Osteoblast (primary cell): ENCODE data around the gene CHCHD3. TPM values are rescaled to one million over a fixed set of nuclear protein-coding genes. Genes with fewer than 3 reads are reported as not detected.
A peak's percentile ranks its signal among the peaks of the same experiment; 100 is the strongest.

Experiments
- DNase-seq: peaks from one replicate; pipeline ENCODE4 v3.0.0; 2011; ENCODE audit warnings: low spot score, mixed read lengths; ENCODE audit not compliant: insufficient read length; ENCODE audit errors: missing footprints
- H2AFZ ChIP-seq: 2 replicates; pipeline ENCODE4 v1.6.0; 2011; ENCODE audit warnings: mild to moderate bottlenecking, low read length
- H3K27ac ChIP-seq: 2 replicates; pipeline ENCODE4 v1.5.1; 2011; ENCODE audit warnings: mild to moderate bottlenecking, low read depth, low read length, moderate library complexity
- H3K27me3 ChIP-seq: 2 replicates; pipeline ENCODE4 v1.6.0; 2012; ENCODE audit warnings: mild to moderate bottlenecking, control low read depth, inconsistent platforms, low read length, moderate library complexity; ENCODE audit not compliant: insufficient read depth
- H3K36me3 ChIP-seq: 2 replicates; pipeline ENCODE4 v1.5.1; 2011; ENCODE audit warnings: mild to moderate bottlenecking, low read length, control low read depth, moderate library complexity; ENCODE audit not compliant: insufficient read depth
- H3K4me1 ChIP-seq: 2 replicates; pipeline ENCODE4 v1.5.1; 2011; ENCODE audit warnings: mild to moderate bottlenecking, low read length, control low read depth, moderate library complexity; ENCODE audit not compliant: insufficient read depth
- H3K4me2 ChIP-seq: 2 replicates; pipeline ENCODE4 v1.6.0; 2011; ENCODE audit warnings: mild to moderate bottlenecking, low read length; ENCODE audit not compliant: insufficient read depth
- H3K4me3 ChIP-seq: fragments of 200-600 bp; sonication (generic); 3 replicates; pipeline ENCODE4 v1.5.1; 2012; ENCODE audit warnings: mild to moderate bottlenecking, low read length, inconsistent platforms; ENCODE audit not compliant: insufficient read depth
- H3K79me2 ChIP-seq: 2 replicates; pipeline ENCODE4 v1.6.0; 2012; ENCODE audit warnings: mild to moderate bottlenecking, low read length, control low read depth, inconsistent platforms; ENCODE audit not compliant: insufficient read depth
- H3K9me3 ChIP-seq: 2 replicates; pipeline ENCODE4 v1.5.1; 2011; ENCODE audit warnings: low read depth, low read length, control low read depth
- H4K20me1 ChIP-seq: 2 replicates; pipeline ENCODE4 v1.6.0; 2012; ENCODE audit warnings: mild to moderate bottlenecking, low read length, control low read depth; ENCODE audit not compliant: insufficient read depth
- total RNA-seq: library from RNA; depleted of rRNA; stranded (reverse); fragments of >200 nt; gene quantifications from 2 replicates; pipeline ENCODE4 v1.2.3, GENCODE V29; 2012
- TF ChIP-seq, protein P1 (sequence below): IDR thresholded peaks from 2 replicates; pipeline ENCODE4 v1.5.1; 2011; ENCODE audit warnings: mild to moderate bottlenecking, low read depth, low read length, moderate library complexity; ENCODE audit errors: extremely low read depth

Gene CHCHD3
- total RNA-seq, 1 donor = 89.8 TPM

DNA sequence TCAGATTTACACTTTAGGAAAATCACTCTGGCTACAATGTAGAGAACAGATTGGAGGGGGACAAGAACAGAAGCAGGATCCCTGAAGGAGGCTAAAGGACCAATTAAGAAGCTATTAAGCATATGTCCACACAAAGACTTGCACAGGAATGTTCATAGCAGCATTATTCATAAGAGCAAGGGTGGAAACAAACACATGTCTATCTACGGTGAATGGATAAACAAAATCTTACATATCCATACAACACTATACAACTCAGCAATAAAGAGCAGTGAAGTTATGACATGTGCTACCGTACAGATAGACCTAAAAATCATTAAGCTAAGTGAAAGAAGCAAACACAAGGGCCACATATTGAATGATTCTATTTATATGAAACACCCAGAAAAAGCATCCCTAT, 10.4 kb downstream of the CHCHD3 start:
- no peak overlapping the region for H3K27ac ChIP-seq
- peaks cover 71% of the 10 kb centered on the region for H3K79me2 ChIP-seq

GRCh38 chr7:133070562-133070961, 11.3 kb downstream of the CHCHD3 start:
- peak; percentile 44 for DNase-seq
- Histone ChIP-seq H3K9me3 (no peaks in the 10 kb centered on the region), H3K27ac (no peak overlapping the region), H3K79me2 (peaks cover 71% of the 10 kb centered on the region), H3K27me3 (no peaks in the 10 kb centered on the region), H4K20me1 (peaks cover 11% of the 10 kb centered on the region), H3K4me3 (no peak overlapping the region), H3K4me1 (no peaks in the 10 kb centered on the region), H2AFZ (no peak overlapping the region), H3K4me2 (no peak overlapping the region), H3K36me3 (peaks cover 12% of the 10 kb centered on the region)
- TF ChIP-seq, protein P1, sequence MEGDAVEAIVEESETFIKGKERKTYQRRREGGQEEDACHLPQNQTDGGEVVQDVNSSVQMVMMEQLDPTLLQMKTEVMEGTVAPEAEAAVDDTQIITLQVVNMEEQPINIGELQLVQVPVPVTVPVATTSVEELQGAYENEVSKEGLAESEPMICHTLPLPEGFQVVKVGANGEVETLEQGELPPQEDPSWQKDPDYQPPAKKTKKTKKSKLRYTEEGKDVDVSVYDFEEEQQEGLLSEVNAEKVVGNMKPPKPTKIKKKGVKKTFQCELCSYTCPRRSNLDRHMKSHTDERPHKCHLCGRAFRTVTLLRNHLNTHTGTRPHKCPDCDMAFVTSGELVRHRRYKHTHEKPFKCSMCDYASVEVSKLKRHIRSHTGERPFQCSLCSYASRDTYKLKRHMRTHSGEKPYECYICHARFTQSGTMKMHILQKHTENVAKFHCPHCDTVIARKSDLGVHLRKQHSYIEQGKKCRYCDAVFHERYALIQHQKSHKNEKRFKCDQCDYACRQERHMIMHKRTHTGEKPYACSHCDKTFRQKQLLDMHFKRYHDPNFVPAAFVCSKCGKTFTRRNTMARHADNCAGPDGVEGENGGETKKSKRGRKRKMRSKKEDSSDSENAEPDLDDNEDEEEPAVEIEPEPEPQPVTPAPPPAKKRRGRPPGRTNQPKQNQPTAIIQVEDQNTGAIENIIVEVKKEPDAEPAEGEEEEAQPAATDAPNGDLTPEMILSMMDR = no peak

More for the DNA sequence above, 10.4 kb downstream of the CHCHD3 start:
- no peaks in the 10 kb centered on the region for H3K27me3 ChIP-seq
- peaks cover 11% of the 10 kb centered on the region for H4K20me1 ChIP-seq
- no peaks in the 10 kb centered on the region for H3K9me3 ChIP-seq
- H2AFZ ChIP-seq = no peak overlapping the region
- H3K4me3 ChIP-seq = no peak overlapping the region
- H3K36me3 ChIP-seq = peaks cover 12% of the 10 kb centered on the region
- no peak overlapping the region for H3K4me2 ChIP-seq
- DNase-seq = no peak
- TF ChIP-seq, protein P1 = no peak
- H3K4me1 ChIP-seq = no peaks in the 10 kb centered on the region

DNA sequence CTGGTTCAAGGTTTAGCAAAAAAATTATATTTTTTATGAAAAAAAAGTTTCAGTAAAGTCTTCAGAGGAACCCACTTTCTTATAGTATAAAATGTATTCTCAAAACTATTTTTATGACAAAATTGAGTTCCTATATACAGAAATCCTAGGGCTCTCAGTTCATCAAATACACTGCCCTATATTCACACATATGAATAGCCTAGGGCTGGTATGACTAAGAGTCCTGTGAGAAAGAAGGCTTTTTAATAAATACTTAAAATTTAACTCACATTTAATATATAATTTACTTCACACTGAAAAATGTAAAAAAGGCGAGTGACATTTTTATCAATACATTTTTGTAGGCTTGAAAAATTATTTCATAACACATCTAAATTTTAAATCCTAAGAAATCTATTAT, 16.6 kb downstream of the CHCHD3 start:
- H3K79me2 ChIP-seq = peaks cover 62% of the 10 kb centered on the region
- no peak overlapping the region for H3K4me3 ChIP-seq
- H3K27ac ChIP-seq = no peak overlapping the region
- TF ChIP-seq, protein P1 = no peak
- H2AFZ ChIP-seq = no peak overlapping the region
- no peaks in the 10 kb centered on the region for H3K9me3 ChIP-seq
- peaks cover 8% of the 10 kb centered on the region for H4K20me1 ChIP-seq
- no peaks in the 10 kb centered on the region for H3K27me3 ChIP-seq
- H3K4me1 ChIP-seq = no peaks in the 10 kb centered on the region
- peaks cover 9% of the 10 kb centered on the region for H3K36me3 ChIP-seq
- no peak for DNase-seq
- no peak overlapping the region for H3K4me2 ChIP-seq

GRCh38 chr7:133064082-133064820, 17.6 kb downstream of the CHCHD3 start:
- H3K4me2 ChIP-seq = no peak overlapping the region
- peaks cover 8% of the 10 kb centered on the region for H4K20me1 ChIP-seq
- TF ChIP-seq, protein P1 = no peak
- H3K4me3 ChIP-seq = no peak overlapping the region
- peaks cover 9% of the 10 kb centered on the region for H3K36me3 ChIP-seq
- H3K27me3 ChIP-seq = no peaks in the 10 kb centered on the region
- no peak for DNase-seq
- peaks cover 72% of the 10 kb centered on the region for H3K79me2 ChIP-seq
- no peaks in the 10 kb centered on the region for H3K9me3 ChIP-seq
- H3K4me1 ChIP-seq = no peaks in the 10 kb centered on the region
- H2AFZ ChIP-seq = no peak overlapping the region
- no peak overlapping the region for H3K27ac ChIP-seq
